Measurements from ENCODE around the gene UTP15. TPM values are rescaled to one million over a fixed set of nuclear protein-coding genes. Genes with fewer than 3 reads are reported as not detected.

The UTP15 gene
- total RNA-seq, 1 experiment from 2014 or later, result 35.2 TPM

GRCh38 chr5:73606206-73606753 is 40.7 kb downstream of the UTP15 start (continued):
- TF ChIP-seq NR3C1 (CRISPR knock-in tag; conservative IDR thresholded peaks at IDR 0.05; ENCODE audit: low read depth), result no peak
- TF ChIP-seq ATF6 (CRISPR knock-in tag; IDR thresholded peaks at IDR 0.05), result no peak

GRCh38 chr5:73607228-73607627 is 41.7 kb downstream of the UTP15 start:
- DNase-seq (ENCODE audit: low spot score) (no peak), ATAC-seq (no peak)
- Mint-ChIP-seq H3K36me3 (no peaks in the 10 kb centered on the region), H3K9me3 (peaks cover 15% of the 10 kb centered on the region), H3K4me3 (no peak overlapping the region), H3K4me1 (no peaks in the 10 kb centered on the region), H3K27ac (no peak overlapping the region), H3K27me3 (ENCODE audit: low read depth) (peaks cover 4% of the 10 kb centered on the region; the same call in 1 of the 2 replicates)
- ChIA-PET POLR2A (no interaction called here), CTCF (interaction anchor here (0.6 kb wide), 1 partner anchor 183 kb away, joined by 3 read pairs; no protein-coding TSS in a partner anchor)
- TF ChIP-seq ZNF317 (CRISPR knock-in tag; IDR thresholded peaks at IDR 0.05; ENCODE audit: borderline replicate concordance, low read depth), result no peak

- H3K4me3 Mint-ChIP-seq, result no peak overlapping the region
- H3K27me3 Mint-ChIP-seq (ENCODE audit: low read depth), result peaks cover 4% of the 10 kb centered on the region; the same call in 1 of the 2 replicates
- POLR2A ChIA-PET, result no interaction called here
- no peaks in the 10 kb centered on the region for H3K36me3 Mint-ChIP-seq
- DNase-seq (ENCODE audit: low spot score) (no peak), ATAC-seq (no peak)
- H3K4me1 Mint-ChIP-seq, result peaks cover 13% of the 10 kb centered on the region
- CTCF ChIA-PET, result no interaction called here
- peaks cover 15% of the 10 kb centered on the region for H3K9me3 Mint-ChIP-seq
- TF ChIP-seq NFE2L1 (CRISPR knock-in tag; IDR thresholded peaks at IDR 0.05), result no peak
- no peak for TF ChIP-seq MYBL2 (CRISPR knock-in tag; IDR thresholded peaks at IDR 0.05)
- H3K27ac Mint-ChIP-seq, result no peak overlapping the region
Measured at GRCh38 chr5:73612799-73613198, 47.3 kb downstream of the UTP15 start.

GRCh38 chr5:73615085-73615484 is 49.5 kb downstream of the UTP15 start:
- CTCF ChIA-PET, result no interaction called here
- peaks cover 4% of the 10 kb centered on the region; the same call in 1 of the 2 replicates for H3K27me3 Mint-ChIP-seq (ENCODE audit: low read depth)

More at GRCh38 chr5:73615085-73615484, 49.5 kb downstream of the UTP15 start:
- Mint-ChIP-seq H3K4me1 (peaks cover 13% of the 10 kb centered on the region), H3K9me3 (peaks cover 13% of the 10 kb centered on the region), H3K4me3 (no peak overlapping the region), H3K27ac (no peak overlapping the region), H3K36me3 (no peaks in the 10 kb centered on the region)
- POLR2A ChIA-PET, result no interaction called here
- TF ChIP-seq E2F1 (CRISPR knock-in tag; IDR thresholded peaks at IDR 0.05) (no peak), TEAD1 (CRISPR knock-in tag; IDR thresholded peaks at IDR 0.05) (no peak), ZMAT4 (CRISPR knock-in tag; IDR thresholded peaks at IDR 0.05) (no peak), SMAD4 (CRISPR knock-in tag; IDR thresholded peaks at IDR 0.05) (no peak), NFE2L1 (CRISPR knock-in tag; IDR thresholded peaks at IDR 0.05) (no peak), ZNF317 (CRISPR knock-in tag; IDR thresholded peaks at IDR 0.05; ENCODE audit: borderline replicate concordance, low read depth) (no peak), CTCF (IDR thresholded peaks at IDR 0.05) (no peak), ZNF396 (CRISPR knock-in tag; IDR thresholded peaks at IDR 0.05; ENCODE audit: borderline replicate concordance) (no peak), ATF1 (CRISPR knock-in tag; IDR thresholded peaks at IDR 0.05) (no peak), USF2 (CRISPR knock-in tag; IDR thresholded peaks at IDR 0.05) (no peak)
- DNase-seq (ENCODE audit: low spot score), result no peak
- ATAC-seq, result no peak
